Small intestine (tissue), 7 donors: Measurements from ENCODE around the gene IRF3. TPM values are rescaled to one million over a fixed set of nuclear protein-coding genes. Genes with fewer than 3 reads are reported as not detected.

Experiments used
- DNase-seq, 2 donors: peaks; one replicate each; pipeline versions ENCODE4 v3.0.0 to v3.0.0-alpha.2; 2013
- FAIRE-seq: peaks from 2 replicates; lab custom pipeline; 2012; peaks lifted over from hg19 to GRCh38; lab: Jason Lieb, UNC
- H3K27ac ChIP-seq, 3 donors: one replicate each; pipeline ENCODE4 v1.5.1; 2013; ENCODE audit warnings: low read length in 2 of 3, mild to moderate bottlenecking in 2 of 3, control low read depth in 1 of 3, inconsistent platforms in 1 of 3, low read depth in 1 of 3, moderate library complexity in 1 of 3
- H3K27me3 ChIP-seq, 3 donors: one replicate each; pipeline ENCODE4 v1.6.1; 2013; ENCODE audit warnings: low read length in 3 of 3, inconsistent platforms in 1 of 3; ENCODE audit not compliant: control insufficient read depth in 3 of 3, insufficient read depth in 3 of 3
- H3K36me3 ChIP-seq, 3 donors: one replicate each; pipeline ENCODE4 v1.6.1; 2013; ENCODE audit warnings: low read length in 3 of 3, inconsistent platforms in 1 of 3, low read depth in 1 of 3, mild to moderate bottlenecking in 1 of 3, moderate library complexity in 1 of 3; ENCODE audit not compliant: control insufficient read depth in 3 of 3, insufficient read depth in 2 of 3
- H3K4me1 ChIP-seq, 3 donors: one replicate each; pipeline ENCODE4 v1.6.1; 2013; ENCODE audit warnings: low read length in 2 of 3, inconsistent platforms in 1 of 3, low read depth in 1 of 3, mild to moderate bottlenecking in 1 of 3, moderate library complexity in 1 of 3; ENCODE audit not compliant: control insufficient read depth in 3 of 3, insufficient read depth in 2 of 3
- H3K4me3 ChIP-seq, 3 donors: one replicate each; pipeline ENCODE4 v1.5.1; 2013; ENCODE audit warnings: low read length in 3 of 3, control low read depth in 1 of 3, inconsistent platforms in 1 of 3, low read depth in 1 of 3, mild to moderate bottlenecking in 1 of 3, moderate library complexity in 1 of 3
- H3K9me3 ChIP-seq, 2 donors: one replicate each; pipeline ENCODE4 v1.6.1; 2013; ENCODE audit warnings: low read depth in 1 of 2, low read length in 1 of 2; ENCODE audit not compliant: control insufficient read depth in 2 of 2, insufficient read depth in 1 of 2
- WGBS, 3 donors: extraction: QIAGEN DNeasy Blood & Tissue Kit; methylation state at CpG; one replicate each; pipeline ENCODE4 v1.1.7; 2013; 5-methylcytosine and 5-hydroxymethylcytosine counted together
- polyA plus RNA-seq, 4 donors: library from polyadenylated mRNA; stranded (reverse) in 3 of 4; unstranded in 1 of 4; fragments of 200-250 nt in 3 of 4; fragments of 120-200 nt in 1 of 4; gene quantifications; one replicate each; pipeline versions ENCODE4 v1.2.1 to v1.2.3, GENCODE V29; 2013
- donor health status: healthy with polysubstance abuse.
- donor health status: control.
- donor health status: control.
- donor health status: Bipolar disorder and iron deficiency.
- donor health status: healthy.

Gene IRF3
- polyA plus RNA-seq, 4 donors, result 92.1 to 255 (median 119) TPM

DNA sequence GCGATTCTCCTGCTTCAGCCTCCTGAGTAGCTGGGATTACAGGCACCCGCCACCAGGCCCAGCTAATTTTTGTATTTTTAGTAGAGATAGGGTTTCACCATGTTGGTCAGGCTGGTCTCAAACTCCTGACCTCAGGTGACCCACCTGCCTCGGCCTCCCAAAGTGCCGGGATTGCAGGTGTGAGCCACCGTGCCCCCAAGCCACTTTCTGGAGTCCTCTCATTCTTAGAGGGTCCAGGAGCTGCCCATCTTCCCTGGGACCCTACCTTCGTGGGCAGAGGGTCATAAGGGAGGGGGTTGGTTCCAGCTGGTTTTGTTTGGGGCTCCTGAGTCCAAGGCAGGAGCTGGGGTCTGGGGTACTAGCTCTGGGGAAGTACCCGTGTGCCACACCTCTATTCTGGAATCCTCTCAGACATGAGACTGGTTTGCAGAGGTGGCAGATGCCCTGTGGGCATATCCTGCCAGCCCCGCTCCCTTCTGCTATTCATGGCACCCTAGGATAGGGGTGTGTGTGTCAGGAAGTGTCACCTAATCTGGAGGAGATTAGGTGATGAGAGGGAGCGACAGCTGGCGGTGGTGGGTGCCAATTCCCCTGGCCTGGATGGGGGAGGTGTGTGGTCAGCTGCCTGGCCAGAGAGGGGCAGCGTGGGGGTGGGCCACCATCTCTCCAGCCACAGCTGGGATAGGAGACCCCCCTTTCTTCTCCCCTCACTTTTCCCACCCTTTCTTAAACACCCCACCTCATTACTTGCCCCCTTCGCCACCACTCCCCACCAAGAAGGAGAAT, 13.5 kb upstream of the IRF3 start:
- Histone ChIP-seq H3K27ac (peak overlapping the region in 1 of 3 donors; percentile 5), H3K36me3 (peaks cover 3 to 49% (median 8%) of the 10 kb centered on the region in 3 donors), H3K4me3 (no peak overlapping the region), H3K4me1 (peaks cover 2 to 22% (median 7%) of the 10 kb centered on the region in 3 donors), H3K27me3 (no peaks in the 10 kb centered on the region), H3K9me3 (no peaks in the 10 kb centered on the region)
- WGBS, 3 donors, result 46 to 57% (median 49%) methylated on average over 12 of the region's 12 CpGs
- DNase-seq (no peak), FAIRE-seq (no peak)

DNA sequence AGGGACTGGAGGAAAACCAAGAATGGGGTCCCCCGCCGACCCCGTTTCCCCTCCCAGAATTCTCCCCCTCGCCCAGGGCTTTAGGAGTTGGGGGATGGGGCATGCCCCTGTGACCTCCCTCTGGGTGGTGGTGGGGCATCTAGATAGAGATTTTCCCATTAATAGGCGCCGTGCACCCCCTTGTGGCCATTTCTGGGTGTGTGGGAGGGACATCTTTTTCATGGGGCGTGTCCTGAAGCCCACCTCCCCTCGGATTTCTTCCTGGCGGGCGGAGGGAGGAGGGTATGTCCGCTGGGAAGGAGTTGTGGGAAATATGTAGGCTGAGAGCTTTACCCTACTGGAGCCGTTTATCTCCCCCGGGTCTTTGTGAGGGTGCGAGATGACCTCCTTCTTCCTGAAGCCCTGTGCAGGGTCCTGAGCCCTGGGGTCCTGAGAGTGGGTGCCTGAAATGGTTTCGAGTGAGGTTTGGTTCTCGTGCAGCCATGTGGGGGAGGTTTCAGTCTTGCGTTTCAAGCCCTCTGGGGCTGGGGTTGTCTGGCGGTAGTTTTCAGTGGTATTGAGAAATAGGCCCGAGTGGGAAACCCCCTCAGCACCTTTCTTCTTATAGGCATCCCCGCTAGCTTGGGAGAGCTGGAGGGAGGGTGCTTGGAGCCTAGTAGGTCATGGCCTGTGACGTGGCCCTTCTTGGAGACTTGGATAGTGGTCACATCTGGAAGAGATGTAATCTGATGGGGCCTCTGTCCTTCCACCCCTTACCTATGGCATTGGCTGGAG, 12.4 kb upstream of the IRF3 start:
- 1 to 2% (median 1%) methylated on average over 21 of the region's 21 CpGs for WGBS, 3 donors
- no peak for FAIRE-seq
- no peaks in the 10 kb centered on the region for H3K9me3 ChIP-seq
- H3K36me3 ChIP-seq, result peaks cover 3 to 43% (median 8%) of the 10 kb centered on the region in 3 donors
- peaks cover 2 to 22% (median 7%) of the 10 kb centered on the region in 3 donors for H3K4me1 ChIP-seq
- DNase-seq, result peak; percentile 60 to 87
- no peaks in the 10 kb centered on the region for H3K27me3 ChIP-seq
- peak overlapping the region; percentile 84 to 100 (median 91) for H3K4me3 ChIP-seq
- H3K27ac ChIP-seq, result peak overlapping the region; percentile 80 to 96 (median 95)

DNA sequence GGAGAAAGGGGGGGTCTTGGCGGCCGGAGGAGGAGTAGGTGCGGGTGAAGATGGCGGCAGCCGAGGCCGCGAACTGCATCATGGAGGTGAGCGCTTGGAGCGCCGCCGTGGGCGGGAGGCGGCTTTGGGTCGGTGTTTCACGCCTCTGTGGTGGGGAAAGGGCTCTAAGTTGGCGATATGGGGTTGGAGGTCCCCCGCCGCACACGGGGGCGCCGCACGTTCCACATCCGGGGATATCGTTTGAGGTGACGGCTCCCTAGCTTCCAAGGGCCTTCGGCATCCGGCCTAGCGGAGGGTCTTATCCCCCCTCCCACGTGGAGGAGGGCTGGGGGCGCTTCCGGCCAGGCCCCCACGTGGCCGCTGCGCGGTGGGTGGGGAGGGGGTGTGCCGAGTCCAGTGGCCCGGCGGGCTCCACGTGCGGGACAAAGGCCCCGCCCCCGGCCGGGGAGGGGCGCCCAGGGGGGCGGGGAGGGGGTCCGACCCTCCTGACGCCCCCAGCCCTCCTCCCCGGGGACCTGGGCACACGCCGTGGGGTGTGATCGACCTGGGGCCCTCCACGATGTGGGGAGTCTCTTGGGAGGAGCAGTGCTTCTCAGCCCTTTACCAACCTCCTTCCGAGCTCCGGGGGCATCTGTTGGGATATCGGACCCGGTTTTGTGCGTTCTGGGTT, 11.7 kb upstream of the IRF3 start, which contains the start of gene PRMT1:
Gene PRMT1 (plus strand): TSS at position 41 of the 670 bp plus-strand sequence. CDS start 10 bp downstream, at position 51.
- DNase-seq, result peak in 1 of 2 donors; percentile 19
- H3K36me3 ChIP-seq, result peaks cover under 1 to 38% (median 5%) of the 10 kb centered on the region in 3 donors
- no peak for FAIRE-seq
- no peaks in the 10 kb centered on the region for H3K27me3 ChIP-seq
- peaks cover 2 to 22% (median 7%) of the 10 kb centered on the region in 3 donors for H3K4me1 ChIP-seq
- peak within 1 kb of the TSS; percentile 80 to 98 (median 95) for H3K27ac ChIP-seq
- WGBS, 3 donors, result 0 to 1% (median 1%) methylated on average over 40 to 57 of the region's 57 CpGs
- H3K9me3 ChIP-seq, result no peaks in the 10 kb centered on the region
- H3K4me3 ChIP-seq, result peak within 1 kb of the TSS; percentile 84 to 100 (median 91)

DNA sequence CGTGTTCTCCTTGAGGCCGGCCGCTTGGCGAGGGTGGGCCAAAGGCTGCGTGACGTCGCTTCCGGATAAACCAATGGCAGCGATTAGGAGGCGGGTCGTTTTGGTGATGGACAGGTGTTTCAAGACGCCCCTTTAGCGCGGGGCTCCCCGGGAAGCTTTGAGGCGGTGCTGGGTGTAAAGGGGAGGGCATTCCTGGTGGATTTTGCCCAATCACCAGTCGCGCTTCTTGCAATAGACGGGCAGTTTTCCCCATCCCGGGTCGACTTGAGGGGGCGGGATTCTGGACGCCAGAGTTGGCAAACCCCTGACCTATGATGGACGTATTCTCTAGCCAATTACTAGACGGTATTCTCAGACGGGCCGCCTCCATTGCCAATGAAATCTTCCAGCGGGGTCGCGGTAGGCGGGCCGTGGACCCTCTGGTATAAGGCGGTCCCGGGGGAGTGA, 11.2 kb upstream of the IRF3 start:
- Histone ChIP-seq H3K36me3 (peaks cover 0 to 32% (median under 1%) of the 10 kb centered on the region in 3 donors), H3K9me3 (no peaks in the 10 kb centered on the region), H3K4me1 (peaks cover 2 to 26% (median 7%) of the 10 kb centered on the region in 3 donors), H3K27ac (peak overlapping the region; percentile 80 to 98 (median 95)), H3K4me3 (peak overlapping the region; percentile 84 to 100 (median 91)), H3K27me3 (no peaks in the 10 kb centered on the region)
- peak; percentile 94 for FAIRE-seq
- peak; percentile 100 for DNase-seq
- WGBS, 3 donors, result 0% methylated on average over 34 of the region's 34 CpGs

DNA sequence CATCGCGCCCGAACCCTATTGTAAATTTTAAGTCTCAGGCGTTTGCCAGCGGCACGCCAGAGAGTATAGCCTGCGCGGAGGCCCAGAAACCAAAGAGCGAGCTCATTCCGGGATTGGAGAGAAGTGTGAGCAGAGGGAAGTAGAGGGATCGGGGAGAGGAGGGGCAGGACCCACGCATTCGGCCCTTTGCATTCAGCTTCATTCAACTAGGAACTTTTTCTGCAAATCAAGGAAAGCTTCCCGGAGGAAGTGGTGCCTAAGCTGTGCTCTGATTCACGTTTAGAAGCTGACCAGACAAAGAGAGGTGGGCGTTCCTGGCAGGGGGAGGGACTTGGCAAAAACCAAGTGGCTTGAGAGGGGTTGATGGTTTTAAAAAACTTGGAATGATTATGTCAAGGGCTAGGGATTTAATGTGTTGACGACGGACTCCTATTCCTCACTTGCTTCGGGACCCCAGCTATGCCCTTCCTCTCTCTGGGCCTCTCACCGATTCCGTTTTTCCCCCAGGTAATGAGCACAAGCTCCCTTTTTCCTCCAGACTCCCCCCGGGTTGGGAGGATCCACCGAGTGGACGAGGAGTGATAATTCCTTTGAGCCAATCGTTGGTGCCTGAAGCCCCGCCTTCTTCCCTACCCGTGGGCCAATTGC, 10.6 kb upstream of the IRF3 start:
- 1 to 2% (median 1%) methylated on average over 27 of the region's 27 CpGs for WGBS, 3 donors
- DNase-seq (peak in 1 of 2 donors; percentile 91), FAIRE-seq (no peak)
- Histone ChIP-seq H3K36me3 (peaks cover 0 to 30% (median 0%) of the 10 kb centered on the region in 3 donors), H3K27me3 (no peaks in the 10 kb centered on the region), H3K4me3 (peak overlapping the region; percentile 43 to 50 (median 48)), H3K4me1 (peaks cover 2 to 29% (median 7%) of the 10 kb centered on the region in 3 donors), H3K9me3 (no peaks in the 10 kb centered on the region), H3K27ac (peak overlapping the region; percentile 68 to 98 (median 88))

DNA sequence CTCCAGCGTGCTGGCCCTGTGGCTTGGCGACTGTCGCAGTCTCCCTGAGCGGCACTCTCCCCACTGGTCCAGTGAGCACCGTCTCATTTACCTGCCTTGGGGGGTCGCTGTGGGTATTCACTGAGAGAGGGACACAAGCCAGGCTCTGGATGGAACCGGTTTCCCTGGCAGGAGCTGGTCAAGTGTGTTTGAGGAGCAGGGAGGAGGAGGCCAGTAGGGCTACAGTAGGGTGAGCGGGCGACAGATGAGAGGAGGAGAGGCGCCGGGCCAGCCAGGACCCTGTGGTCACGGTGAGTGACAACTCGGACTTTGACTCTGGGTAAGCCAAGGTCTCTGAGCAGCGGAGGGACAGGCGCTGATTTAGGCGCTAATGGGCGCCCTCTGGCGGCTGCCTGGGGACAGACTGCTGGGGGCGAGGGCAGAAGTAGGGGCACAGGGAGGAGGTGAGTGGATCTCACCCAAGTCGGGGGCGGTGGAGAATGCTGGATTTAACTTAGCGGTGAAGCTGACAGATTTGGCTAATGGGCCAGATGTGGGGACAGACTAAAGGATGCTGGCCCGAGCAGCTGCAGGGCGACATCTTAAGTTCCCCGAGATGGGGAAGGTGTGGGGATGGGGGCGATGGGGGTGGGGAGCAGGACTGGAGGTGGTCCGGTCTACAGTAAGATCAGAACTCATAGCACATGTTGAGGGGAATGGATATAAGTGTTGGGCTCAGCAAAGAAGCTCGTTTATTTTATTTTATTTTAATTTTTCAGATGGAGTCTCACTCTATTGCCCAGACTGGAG, 6.7 kb upstream of the IRF3 start:
- peaks cover 0 to 11% (median 0%) of the 10 kb centered on the region in 3 donors for H3K4me1 ChIP-seq
- DNase-seq (peak; percentile 86 to 90), FAIRE-seq (no peak)
- peak overlapping the region in 2 of 3 donors; percentile 25 to 26 for H3K4me3 ChIP-seq
- peaks cover 0 to 29% (median 0%) of the 10 kb centered on the region in 3 donors for H3K36me3 ChIP-seq
- WGBS, 3 donors, result 17 to 26% (median 23%) methylated on average over 28 of the region's 28 CpGs
- no peaks in the 10 kb centered on the region for H3K27me3 ChIP-seq
- H3K27ac ChIP-seq, result peak overlapping the region; percentile 50 to 81 (median 64)
- no peaks in the 10 kb centered on the region for H3K9me3 ChIP-seq

DNA sequence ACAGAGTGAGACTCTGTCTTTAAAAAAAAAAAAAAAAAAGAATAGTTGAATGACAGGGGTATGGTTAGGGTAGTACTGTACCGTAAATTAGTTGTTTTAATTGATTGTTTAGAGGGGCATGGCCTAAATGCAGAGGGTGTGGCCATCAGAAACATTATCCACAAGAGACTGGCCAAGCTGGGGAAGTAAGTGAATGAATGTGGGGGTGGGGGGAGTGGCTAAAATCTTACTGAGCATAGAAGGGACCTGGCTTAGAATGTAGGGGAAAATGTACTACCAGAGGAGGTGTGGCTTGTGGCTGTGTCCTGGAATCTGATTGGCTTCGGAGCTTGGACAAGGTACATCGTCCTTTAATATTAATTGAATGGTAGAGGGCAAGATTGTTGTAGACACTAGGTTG, 3.9 kb upstream of the IRF3 start:
- Histone ChIP-seq H3K9me3 (no peaks in the 10 kb centered on the region), H3K27me3 (no peaks in the 10 kb centered on the region), H3K4me1 (peaks cover 4 to 17% (median 4%) of the 10 kb centered on the region in 3 donors), H3K36me3 (peaks cover 0 to 29% (median 0%) of the 10 kb centered on the region in 3 donors), H3K27ac (no peak overlapping the region), H3K4me3 (no peak overlapping the region)
- FAIRE-seq, result no peak
- no peak for DNase-seq
- 91 to 92% (median 91%) methylated on average over 3 of the region's 3 CpGs for WGBS, 3 donors
